Activated CD8-positive, alpha-beta memory T cell treated with anti-CD3 and anti-CD28 coated beads for 36 hours (primary cell): ENCODE results near the gene GIGYF2. TPM values are rescaled to one million over a fixed set of nuclear protein-coding genes. Genes with fewer than 3 reads are reported as not detected.
"Not testable (repeated sequence)": the region's sequence is repeated elsewhere in the genome, so short reads cannot be mapped to it uniquely, and the experiment has no call there.

Experiments used
- CTCF ChIA-PET: fragments of 350-600 bp; sonication (Branson Sonifier 250); formaldehyde crosslinking; loops from one replicate; lab custom pipeline; 2021; ENCODE audit warnings: antibody characterized with exemption; lab: Charles Lee
- POLR2A ChIA-PET: fragments of 350-600 bp; sonication (Branson Sonifier 250); formaldehyde crosslinking; loops from one replicate; lab custom pipeline; 2021; ENCODE audit warnings: antibody characterized with exemption; lab: Charles Lee
- total RNA-seq, 2 experiments: library from RNA; stranded (reverse); gene quantifications; one replicate each; pipeline ENCODE4 v1.2.3, GENCODE V29; 2021

Gene GIGYF2
- total RNA-seq, 2 experiments from 2014 or later, result 49.9 to 54.0 TPM

DNA sequence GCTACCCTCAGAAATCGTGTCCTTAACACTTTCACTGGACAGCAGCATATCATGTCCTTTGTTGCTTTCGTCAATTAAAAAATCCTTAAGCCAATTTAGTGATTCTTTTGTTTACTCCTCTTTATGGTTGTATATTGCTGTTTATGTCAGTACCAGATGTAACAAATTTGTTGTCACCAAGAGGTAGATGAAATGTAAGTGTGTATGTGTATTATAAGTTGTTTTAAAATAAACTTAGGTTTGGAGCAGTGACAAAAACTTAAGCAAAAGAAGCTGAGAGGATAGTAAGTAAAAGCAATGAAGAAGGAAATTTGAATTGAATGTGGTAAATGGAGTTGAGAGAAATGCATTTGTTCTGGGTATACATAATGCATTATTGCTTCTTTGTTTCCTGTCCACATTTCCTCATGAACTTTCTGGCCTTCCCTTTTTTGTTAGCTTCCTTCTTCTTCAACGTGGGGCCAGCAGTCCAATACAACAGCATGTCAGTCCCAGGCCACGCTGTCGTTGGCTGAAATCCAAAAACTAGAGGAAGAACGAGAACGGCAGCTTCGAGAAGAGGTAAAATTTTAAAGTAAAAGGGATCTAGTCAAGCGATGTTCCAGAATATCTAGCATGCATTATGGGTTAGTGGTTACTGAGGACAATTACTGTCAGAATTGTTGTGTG, 142.4 kb downstream of the GIGYF2 start:
- ChIA-PET CTCF (no interaction called here), POLR2A (no interaction called here)

DNA sequence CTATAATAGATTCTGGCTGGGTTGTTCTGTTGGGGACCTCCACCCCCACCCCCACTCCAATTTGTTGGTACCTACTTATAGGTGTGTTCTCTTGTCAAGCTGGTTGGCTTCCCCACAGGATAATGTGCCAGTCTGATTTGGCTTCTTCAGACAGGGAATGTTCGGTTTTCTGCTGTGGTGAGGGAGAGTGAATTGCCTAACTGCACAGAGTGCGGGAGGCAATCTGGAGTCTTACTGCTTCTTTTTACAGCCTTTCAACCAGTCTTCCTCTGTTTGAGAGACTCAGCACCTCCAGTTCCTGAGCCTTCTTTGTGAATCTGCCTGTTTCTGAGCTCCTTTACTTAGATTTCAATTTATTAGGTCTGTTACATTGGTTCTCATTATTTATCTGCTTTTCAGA, 145.6 kb downstream of the GIGYF2 start:
- POLR2A ChIA-PET, result no interaction called here
- CTCF ChIA-PET, result interaction anchor here (1.1 kb wide), 1 partner anchor 15 kb away, joined by 4 read pairs; no protein-coding TSS in a partner anchor

DNA sequence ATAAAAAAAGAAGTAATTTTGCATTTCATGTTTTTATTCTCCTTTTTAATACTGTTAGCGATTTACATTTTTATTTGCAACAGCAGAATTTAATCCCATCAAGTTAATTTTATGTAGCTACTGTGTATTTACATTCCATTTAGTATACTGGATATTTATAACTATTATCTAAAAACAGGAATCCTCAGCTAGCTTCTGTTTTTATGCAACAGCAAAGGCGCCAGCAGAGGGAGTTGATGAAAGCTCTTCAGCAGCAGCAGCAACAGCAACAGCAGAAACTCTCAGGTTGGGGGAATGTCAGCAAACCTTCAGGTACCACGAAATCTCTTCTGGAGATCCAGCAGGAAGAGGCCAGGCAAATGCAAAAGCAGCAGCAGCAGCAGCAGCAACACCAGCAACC, 146.7 kb downstream of the GIGYF2 start:
- ChIA-PET POLR2A (no interaction called here), CTCF (no interaction called here)

DNA sequence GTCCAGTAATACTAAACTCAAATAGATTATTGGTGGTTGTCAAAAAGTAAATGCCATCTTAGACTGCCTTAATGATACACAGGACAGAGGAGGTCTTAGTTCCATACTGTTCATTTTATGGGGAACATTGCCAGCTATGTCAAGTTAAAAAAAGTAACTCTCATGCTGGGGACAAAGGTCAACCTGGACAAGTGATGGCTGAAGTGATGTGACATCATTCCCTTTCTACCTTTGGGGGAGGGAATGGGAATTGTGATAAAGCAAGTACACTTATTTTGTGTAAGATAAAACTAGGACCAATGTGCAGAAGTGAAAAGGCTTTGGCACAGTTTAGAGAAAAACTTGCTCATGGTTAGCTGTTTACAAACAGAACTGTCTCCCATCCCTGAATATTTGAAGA, 148.9 kb downstream of the GIGYF2 start:
- ChIA-PET CTCF (no interaction called here), POLR2A (no interaction called here)

DNA sequence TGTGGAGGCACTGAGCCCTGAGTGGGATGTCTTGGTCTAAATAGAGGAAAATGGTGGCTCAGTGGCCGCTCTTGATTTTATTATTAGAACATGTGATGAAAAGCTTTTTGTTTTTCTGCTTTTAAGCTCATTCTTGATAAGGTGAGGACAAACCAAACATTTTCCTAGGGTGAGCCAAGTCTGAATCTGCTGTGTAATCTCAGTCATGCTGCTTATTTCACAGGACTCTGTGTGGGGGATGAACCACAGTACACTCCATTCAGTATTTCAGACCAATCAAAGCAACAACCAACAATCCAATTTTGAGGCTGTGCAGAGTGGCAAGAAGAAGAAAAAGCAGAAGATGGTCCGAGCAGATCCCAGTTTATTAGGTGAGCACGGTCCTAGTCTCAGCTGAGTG, 152.9 kb downstream of the GIGYF2 start:
- CTCF ChIA-PET, result no interaction called here
- POLR2A ChIA-PET, result no interaction called here

DNA sequence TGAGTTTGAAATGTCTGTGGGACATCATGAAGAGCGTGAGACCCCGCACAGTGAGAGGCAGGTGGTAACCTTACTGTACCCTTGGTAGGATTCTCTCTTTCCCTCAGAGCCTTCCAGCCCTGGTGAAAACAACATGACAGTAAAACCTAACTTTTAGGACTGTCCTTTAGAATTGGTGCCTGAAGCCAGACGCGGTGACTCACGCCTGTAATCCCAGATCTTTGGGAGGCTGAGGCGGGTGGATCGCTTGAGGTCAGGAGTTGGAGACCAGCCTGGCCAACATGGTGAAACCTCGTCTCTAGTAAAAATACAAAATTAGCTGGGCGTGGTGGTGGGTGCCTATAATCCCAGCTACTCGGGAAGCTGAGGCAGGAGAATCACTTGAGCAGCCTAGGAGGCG, 154.9 kb downstream of the GIGYF2 start:
- CTCF ChIA-PET, result interaction anchor here (0.9 kb wide), 1 partner anchor 208 kb away, joined by 3 read pairs; the partner anchor contains the start of gene INPP5D
- POLR2A ChIA-PET, result not testable (repeated sequence)

DNA sequence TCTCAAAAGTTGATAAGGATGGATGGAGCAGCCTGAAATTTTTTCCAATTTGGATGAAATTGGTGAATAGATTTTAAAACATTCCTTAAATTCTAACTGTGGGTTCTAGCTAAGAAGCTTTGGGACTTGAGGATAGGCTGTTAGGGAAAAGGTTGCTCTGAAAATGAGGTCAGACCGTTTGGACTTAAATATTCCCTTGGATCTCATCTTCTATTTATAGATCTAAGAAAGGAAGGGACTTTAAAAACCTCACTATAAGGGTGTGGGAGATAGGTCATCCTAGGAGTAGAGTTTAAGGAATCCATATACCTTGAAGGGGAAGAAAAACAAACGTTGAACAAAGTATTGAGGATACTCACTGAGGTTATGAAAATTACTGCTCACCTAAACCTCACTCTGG, 155.5 kb downstream of the GIGYF2 start:
- ChIA-PET CTCF (interaction anchor here (0.9 kb wide), 1 partner anchor 208 kb away, joined by 3 read pairs; the partner anchor contains the start of gene INPP5D), POLR2A (no interaction called here)

DNA sequence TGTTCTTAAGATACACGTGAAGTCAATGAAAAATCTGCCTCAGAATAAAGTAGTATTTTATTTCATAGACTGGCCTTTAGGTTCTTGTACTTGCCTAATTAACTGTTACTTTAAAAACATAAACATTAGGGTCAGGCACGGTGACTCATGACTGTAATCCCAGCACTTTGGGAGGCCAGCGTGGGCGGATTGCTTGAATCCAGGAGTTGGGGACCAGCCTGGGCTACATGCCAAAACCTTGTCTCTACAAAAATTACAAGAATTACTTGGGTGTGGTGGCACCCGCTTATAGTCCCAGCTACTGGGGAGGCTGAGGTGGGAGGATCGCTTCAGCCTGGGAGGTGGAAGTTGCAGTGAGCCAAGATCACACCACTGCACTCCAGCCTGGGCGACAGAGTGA, 157.0 kb downstream of the GIGYF2 start:
- CTCF ChIA-PET, result interaction anchor here (0.8 kb wide), 1 partner anchor 1837 kb away, joined by 5 read pairs; no protein-coding TSS in a partner anchor
- POLR2A ChIA-PET, result no interaction called here

DNA sequence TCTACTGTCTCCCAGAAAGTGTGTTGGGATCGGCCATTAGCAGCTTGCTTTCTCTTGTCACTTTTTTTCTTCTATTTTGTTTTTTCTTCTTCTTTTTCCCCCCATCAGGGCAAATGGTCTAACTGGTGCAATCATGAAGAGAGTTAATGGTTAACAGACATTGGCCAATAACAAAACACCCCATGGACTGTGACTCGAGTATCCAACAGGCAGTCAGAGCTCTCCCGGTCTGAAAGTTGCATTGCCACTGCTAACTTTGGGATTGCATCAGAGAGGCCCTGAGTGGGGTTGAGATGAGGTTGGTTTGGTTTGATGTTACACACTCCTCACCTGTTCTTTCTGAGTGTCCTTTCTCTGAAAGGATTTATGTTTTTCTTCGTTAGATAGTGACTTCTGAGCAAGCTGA, 160.0 kb downstream of the GIGYF2 start:
- ChIA-PET CTCF (no interaction called here), POLR2A (no interaction called here)

DNA sequence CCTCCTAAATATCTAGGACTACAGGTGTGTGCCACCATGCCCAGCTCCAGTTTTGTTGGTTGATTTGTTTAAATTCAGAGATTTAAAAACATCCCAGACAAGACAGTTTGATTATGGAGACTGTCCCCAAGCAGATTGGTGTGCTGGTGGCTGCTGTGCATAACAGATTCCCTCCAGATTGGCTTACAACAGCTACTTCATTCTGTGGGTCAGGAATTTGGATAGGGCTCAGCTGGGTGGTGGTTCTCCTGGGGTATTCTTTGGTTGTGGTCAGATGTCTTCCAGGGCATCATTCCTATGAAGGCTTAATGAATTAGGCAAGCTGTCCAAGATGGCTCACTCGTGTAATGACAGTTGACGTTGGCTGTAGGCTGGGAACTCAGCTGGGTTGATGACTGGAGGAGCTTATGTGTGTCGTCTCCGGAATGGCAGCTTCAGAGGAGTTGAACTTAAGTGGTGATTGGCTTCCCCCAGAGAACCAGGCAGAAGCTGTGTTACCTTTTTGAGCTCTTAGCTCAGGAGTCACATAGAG, 162.3 kb downstream of the GIGYF2 start:
- CTCF ChIA-PET, result no interaction called here
- POLR2A ChIA-PET, result no interaction called here

DNA sequence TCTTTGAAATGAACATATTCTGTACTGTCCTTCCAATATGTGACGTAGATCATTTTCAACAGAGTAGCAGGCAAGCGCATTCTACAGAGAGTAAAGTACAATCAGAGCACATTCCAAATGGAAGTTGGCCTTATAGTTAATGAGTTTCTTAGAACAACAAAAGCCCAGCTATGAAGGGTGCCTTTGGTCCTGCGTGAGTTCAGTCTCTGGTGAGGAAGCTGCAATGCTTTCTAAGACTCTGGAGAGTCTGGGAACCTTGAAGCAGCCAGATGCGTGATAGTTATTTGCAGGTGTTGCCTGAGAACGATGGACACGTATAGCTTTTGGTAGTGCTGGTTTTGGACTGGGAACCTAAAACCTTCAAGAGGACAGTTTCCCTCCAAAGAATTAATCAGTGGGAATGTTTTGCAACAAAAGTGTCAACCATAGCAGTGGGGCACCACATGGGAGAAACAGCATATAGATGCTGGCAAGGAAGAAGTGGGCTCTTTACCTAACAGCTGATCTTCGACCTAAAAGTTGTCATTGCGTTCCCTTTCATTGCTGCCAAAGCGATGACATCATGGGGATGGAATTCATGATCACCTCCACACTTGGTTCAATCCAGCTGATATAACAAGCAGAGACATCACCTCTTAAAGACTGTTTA, 163.6 kb downstream of the GIGYF2 start:
- ChIA-PET CTCF (no interaction called here), POLR2A (no interaction called here)

DNA sequence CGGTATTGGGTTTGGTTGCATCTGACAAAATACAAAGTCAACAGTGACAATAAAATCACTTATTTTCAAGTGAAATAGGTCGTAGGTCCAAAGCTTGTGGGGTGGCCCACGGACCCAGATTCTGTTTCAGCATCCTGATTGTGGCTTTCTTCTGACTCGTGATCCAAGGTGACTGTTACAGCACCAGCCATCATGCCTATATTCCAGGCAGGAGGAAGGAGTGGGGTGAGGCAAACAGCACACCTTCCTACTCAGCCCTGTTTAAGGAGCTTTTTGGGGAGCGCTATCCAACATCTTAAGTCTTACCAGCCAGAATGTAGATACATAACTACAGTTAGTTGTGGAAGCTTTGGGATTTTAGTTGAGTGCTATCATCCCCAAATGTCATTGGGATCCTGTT, 164.2 kb downstream of the GIGYF2 start:
- ChIA-PET POLR2A (no interaction called here), CTCF (no interaction called here)

DNA sequence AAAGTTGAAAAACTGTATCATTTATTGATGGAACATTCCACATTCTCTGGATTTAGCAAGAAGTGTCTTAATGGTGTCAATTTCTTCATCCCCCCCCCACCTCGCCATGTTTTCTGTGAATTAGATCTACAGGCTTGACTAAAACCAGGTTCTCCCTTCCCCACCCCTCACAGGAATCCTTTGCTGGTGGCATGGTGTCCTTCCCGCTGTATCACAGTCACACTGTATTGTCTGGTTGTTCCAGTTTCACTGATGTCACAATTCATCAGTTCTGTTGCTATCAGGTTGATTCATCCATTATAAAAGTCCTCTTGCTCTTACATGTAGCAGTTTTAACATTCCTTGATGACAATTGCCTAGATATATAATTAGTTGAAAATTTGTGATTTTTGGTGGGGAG, 166.9 kb downstream of the GIGYF2 start:
- ChIA-PET CTCF (no interaction called here), POLR2A (no interaction called here)

DNA sequence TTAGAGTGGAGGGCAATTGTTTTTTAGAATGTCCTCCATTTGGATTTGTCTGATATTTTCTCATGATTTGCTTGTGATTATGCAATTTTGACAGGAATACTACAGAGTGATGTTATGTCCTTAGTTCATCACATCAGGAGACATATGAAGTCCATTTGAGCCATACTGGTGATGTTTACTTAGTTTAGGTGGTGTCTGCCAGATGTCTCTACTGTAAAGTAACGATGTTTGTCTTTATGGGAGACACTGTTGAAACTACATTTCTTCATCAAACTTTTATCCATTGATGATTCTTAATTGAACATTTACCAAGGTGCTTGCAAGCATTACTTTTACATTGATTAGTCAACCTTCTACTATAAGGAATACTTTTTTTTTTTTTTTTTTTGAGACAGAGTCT, 168.0 kb downstream of the GIGYF2 start:
- POLR2A ChIA-PET, result no interaction called here

DNA sequence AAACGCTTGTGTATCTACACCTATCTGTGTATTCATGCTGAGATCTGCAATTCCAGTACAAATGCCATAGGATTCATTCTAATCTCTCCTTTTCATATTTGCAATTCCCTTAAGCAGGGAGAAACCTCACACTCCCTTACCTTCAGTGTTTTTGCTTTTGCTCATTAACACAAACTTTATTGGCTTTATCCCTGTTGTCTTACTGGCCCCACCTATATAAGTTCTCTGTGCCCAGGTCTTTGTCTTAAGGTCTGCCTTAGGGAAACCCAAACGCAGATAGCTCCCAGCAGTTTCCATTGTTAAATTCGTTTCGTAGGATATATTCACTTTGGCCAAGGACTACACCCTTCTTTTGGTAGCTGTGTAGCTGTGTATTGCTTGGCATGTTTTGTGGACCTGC, 169.0 kb downstream of the GIGYF2 start:
- ChIA-PET CTCF (no interaction called here), POLR2A (no interaction called here)

More for the DNA sequence above, 168.0 kb downstream of the GIGYF2 start:
- CTCF ChIA-PET, result no interaction called here

DNA sequence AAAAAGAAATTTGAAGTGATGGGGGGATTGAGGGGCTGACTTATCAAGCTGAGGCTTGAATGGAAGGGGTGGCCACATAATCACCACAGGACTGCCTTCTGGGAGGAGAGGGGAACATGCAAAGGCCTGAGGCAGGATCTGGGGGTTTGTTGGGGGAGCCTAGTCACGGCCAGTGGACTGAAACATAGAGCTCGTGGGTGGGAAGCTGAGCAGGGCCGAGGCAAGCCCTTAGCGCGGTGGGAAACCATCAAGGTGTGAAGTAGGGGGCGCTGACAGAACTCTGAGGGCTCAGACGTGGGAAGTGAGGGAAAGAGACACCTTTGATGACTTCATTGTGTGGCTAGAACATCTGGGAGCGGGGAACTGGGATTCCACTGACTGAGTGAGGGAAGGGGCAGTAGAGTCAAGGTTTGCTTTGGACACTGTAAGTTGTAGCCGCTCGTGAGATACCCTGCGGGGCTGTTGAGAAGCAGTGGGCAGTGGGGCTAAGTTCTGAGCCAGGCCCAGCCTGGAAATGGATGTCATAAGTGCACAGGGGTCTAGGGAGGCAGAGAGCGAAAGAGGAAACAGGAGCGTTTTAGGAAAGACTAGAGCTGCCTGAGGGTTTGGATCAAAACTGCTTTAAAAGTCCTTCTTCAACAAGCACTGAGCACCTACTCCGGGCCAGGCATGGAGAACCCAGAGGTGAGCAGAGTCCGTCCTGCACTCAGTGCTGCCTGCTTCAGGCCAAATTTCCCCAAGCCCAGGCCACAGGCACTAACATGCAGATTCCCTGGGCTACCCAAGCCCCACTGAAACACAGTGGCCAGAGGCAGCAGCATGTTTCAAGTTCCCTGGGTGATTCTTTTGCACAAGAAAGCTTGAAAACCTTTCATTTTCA, 172.2 kb downstream of the GIGYF2 start:
- CTCF ChIA-PET, result no interaction called here
- POLR2A ChIA-PET, result no interaction called here

DNA sequence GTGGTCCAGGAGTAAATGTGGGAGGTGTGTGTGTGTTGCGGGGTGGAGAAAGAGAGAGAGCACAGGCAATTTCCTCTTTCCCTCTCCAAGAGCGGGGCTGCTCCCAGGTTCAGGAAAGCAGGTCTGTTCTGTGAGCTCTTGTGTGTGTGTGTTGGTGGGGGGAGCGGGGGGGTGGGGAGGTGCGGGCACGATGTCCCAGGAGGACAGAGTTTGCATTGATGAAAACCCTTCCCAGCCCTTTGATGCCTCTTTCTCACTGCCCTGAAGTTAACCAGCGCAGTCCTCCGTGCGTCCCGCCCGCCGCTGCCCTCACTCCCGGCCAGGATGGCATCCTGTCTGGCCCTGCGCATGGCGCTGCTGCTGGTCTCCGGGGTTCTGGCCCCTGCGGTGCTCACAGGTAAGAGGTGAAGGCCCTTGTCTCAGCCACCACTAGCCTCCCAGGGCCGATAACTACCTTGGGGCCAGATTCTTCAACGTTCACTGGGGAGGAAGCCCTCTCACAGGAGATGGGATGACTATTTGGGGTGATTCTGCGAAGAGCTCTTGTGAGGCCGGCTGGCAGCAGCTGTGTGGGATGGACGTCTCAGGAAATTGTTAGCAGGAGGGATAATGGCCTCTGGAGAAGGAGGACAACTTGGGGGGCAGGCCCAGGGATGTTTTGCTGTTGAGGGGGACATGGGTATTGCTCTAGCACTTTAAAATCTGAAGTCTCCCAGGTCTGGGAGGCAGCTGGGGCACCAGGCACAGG, 173.1 kb downstream of the GIGYF2 start, which contains the start of gene SNORC:
TSS of gene SNORC (plus strand) at position 247 of the 748 bp plus-strand sequence. CDS start at position 325, 78 bp downstream.
- CTCF ChIA-PET, result no interaction called here
- POLR2A ChIA-PET, result no interaction called here

DNA sequence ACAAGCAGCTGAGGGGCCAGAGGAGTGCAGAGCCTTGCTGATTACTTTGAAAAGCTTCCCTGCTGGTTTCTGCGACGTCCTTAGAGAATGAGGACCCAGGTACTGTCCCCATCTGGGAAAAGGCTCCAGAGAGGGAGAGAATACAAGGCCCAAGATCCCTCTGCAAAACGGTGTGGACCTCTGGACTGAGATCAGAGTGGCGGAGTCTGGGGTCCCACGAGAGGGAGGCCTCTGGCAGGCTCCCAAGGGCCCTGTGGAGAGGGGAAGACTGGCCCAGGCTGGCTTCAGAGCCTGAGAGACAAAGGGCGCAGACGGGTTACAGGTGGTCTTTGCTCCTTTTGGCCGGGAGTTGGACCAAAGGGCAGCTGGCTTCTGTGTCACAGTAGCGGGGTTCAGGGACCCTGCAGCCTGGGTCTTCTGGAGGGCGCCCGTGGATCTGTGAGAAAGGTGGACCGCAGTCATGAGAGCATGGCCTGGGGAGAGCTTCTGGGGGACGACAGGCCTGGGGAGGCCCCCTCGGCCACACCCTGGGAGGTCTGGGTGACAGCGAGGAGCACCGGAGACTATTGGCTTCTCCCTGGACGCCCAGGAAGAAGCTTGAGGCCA, 173.7 kb downstream of the GIGYF2 start:
- POLR2A ChIA-PET, result no interaction called here
- CTCF ChIA-PET, result no interaction called here

DNA sequence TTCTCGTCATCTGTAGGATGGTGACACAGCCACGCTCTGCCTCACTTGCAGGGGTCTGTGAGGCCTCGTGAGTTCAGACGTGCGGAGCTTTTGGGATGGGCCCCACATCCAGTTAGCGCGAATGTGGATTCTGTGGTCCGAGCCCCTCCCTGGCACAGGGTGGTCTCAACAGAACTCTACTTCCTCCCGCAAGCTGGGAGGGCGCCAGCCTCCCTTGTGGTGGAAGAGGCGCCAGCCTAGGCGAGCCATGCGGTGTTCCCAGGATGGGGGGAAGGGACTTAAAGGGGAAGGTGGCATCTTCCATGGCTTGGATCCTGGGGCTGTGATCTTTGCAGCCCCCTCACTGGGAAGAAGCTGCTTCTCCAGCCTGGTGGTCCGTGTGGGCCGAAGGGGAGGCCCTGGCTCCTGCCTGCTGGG, 174.3 kb downstream of the GIGYF2 start:
- CTCF ChIA-PET, result no interaction called here
- POLR2A ChIA-PET, result no interaction called here
